ENCODE measurements around the gene CHCHD6. TPM values are rescaled to one million over a fixed set of nuclear protein-coding genes. Genes with fewer than 3 reads are reported as not detected.

CHCHD6 gene
- total and polyA plus RNA-seq, 2 donors from 2014 or later, result 10.7 to 35.2 TPM

DNA sequence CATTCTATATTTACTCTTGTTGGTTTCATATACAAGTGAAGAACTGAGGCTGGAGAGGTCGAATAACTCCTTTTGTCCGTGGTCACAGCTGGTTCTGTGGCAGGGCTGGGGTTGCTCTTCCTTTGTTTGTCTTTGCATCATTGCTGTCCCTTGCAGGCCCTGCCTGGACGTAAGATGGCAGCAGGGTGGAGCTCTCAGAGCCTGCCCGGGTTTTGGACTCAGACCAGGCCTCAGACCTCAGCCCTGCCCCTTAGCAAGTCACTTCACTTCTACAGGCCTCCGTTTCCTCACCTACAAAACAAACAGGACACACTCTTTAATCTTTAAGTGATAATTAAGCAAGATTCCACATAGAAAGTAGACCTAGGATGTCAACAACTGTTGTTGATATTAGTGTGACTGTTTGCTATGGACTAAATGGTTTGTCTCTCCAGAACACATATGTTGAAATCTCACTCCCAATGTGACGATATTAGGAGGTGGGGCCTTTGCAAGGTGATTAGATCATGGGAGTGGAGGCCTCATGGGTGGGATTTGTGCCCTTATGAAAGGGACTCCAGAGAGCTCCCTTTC is 213.3 kb downstream of the CHCHD6 start:
- Histone ChIP-seq H3K27ac (ENCODE audit: low read depth in 2 of 2, low read length in 2 of 2) (no peak overlapping the region), H3K27me3 (ENCODE audit: control insufficient read depth, insufficient read depth, low read length) (no peaks in the 10 kb centered on the region), H3K9ac (ENCODE audit: low read length in 3 of 3) (no peak overlapping the region), H3K4me3 (ENCODE audit: low read length in 3 of 3) (no peak overlapping the region), H3K4me1 (ENCODE audit: control insufficient read depth in 2 of 3, insufficient read depth in 2 of 3, low read depth in 1 of 3, low read length in 3 of 3) (peaks cover 0 to 7% (median 0%) of the 10 kb centered on the region in 3 donors), H3K9me3 (ENCODE audit: control insufficient read depth in 2 of 3, insufficient read depth in 1 of 3, low read length in 3 of 3) (no peaks in the 10 kb centered on the region), H3K36me3 (ENCODE audit: control insufficient read depth in 2 of 3, insufficient read depth in 3 of 3, low read length in 3 of 3) (no peaks in the 10 kb centered on the region)
- intact Hi-C loops (cut with DNase I), result no loop called here
- TF ChIP-seq, protein P1, sequence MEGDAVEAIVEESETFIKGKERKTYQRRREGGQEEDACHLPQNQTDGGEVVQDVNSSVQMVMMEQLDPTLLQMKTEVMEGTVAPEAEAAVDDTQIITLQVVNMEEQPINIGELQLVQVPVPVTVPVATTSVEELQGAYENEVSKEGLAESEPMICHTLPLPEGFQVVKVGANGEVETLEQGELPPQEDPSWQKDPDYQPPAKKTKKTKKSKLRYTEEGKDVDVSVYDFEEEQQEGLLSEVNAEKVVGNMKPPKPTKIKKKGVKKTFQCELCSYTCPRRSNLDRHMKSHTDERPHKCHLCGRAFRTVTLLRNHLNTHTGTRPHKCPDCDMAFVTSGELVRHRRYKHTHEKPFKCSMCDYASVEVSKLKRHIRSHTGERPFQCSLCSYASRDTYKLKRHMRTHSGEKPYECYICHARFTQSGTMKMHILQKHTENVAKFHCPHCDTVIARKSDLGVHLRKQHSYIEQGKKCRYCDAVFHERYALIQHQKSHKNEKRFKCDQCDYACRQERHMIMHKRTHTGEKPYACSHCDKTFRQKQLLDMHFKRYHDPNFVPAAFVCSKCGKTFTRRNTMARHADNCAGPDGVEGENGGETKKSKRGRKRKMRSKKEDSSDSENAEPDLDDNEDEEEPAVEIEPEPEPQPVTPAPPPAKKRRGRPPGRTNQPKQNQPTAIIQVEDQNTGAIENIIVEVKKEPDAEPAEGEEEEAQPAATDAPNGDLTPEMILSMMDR (IDR thresholded peaks at IDR 0.05; ENCODE audit: borderline replicate concordance, extremely low read depth, insufficient read depth), result no peak
- DNase-seq (no peak), FAIRE-seq (no peak)

DNA sequence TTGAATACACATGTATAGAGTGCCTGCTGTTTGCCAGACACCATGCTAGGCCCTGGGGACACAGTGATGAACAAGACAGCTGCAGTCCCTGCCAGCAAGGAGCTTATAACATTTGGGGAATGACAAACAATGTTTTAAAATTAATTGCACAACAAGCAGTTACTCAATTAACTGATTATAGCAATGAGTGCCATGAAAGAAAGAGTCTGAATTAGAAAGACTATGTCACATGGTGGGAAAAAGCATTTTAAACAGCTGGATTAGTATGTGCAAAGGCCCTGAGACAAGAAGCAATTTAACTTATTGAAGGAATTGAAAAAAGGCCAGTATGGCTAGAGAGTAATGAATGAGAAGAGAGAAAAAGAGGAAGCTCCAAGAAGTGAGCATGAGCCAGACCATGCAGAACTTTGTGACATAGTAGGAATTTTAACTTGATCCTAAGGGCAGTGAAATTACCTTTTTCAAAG is 214.3 kb downstream of the CHCHD6 start:
- DNase-seq, result no peak
- FAIRE-seq, result no peak
- Histone ChIP-seq H3K9me3 (ENCODE audit: control insufficient read depth in 2 of 3, insufficient read depth in 1 of 3, low read length in 3 of 3) (no peaks in the 10 kb centered on the region), H3K36me3 (ENCODE audit: control insufficient read depth in 2 of 3, insufficient read depth in 3 of 3, low read length in 3 of 3) (no peaks in the 10 kb centered on the region), H3K27me3 (ENCODE audit: control insufficient read depth, insufficient read depth, low read length) (no peaks in the 10 kb centered on the region), H3K27ac (ENCODE audit: low read depth in 2 of 2, low read length in 2 of 2) (no peak overlapping the region), H3K4me1 (ENCODE audit: control insufficient read depth in 2 of 3, insufficient read depth in 2 of 3, low read depth in 1 of 3, low read length in 3 of 3) (peaks cover 0 to 7% (median 0%) of the 10 kb centered on the region in 3 donors), H3K9ac (ENCODE audit: low read length in 3 of 3) (no peak overlapping the region), H3K4me3 (ENCODE audit: low read length in 3 of 3) (no peak overlapping the region)
- intact Hi-C loops (cut with DNase I), result no loop called here
- TF ChIP-seq, protein P1 (IDR thresholded peaks at IDR 0.05; ENCODE audit: borderline replicate concordance, extremely low read depth, insufficient read depth), result no peak

GRCh38 chr3:126921085-126921824 is 217.2 kb downstream of the CHCHD6 start:
- no peak overlapping the region for H3K27ac ChIP-seq (ENCODE audit: low read depth in 2 of 2, low read length in 2 of 2)
- no peak overlapping the region for H3K4me3 ChIP-seq (ENCODE audit: low read length in 3 of 3)

More at GRCh38 chr3:126921085-126921824, 217.2 kb downstream of the CHCHD6 start:
- TF ChIP-seq, protein P1 (IDR thresholded peaks at IDR 0.05; ENCODE audit: borderline replicate concordance, extremely low read depth, insufficient read depth), result no peak
- no peaks in the 10 kb centered on the region for H3K36me3 ChIP-seq (ENCODE audit: control insufficient read depth in 2 of 3, insufficient read depth in 3 of 3, low read length in 3 of 3)
- DNase-seq (peak in 1 of 5 donors; percentile 48), FAIRE-seq (no peak)
- intact Hi-C loops (cut with DNase I), result no loop called here
- peaks cover 0 to 7% (median 0%) of the 10 kb centered on the region in 3 donors for H3K4me1 ChIP-seq (ENCODE audit: control insufficient read depth in 2 of 3, insufficient read depth in 2 of 3, low read depth in 1 of 3, low read length in 3 of 3)
- no peaks in the 10 kb centered on the region for H3K27me3 ChIP-seq (ENCODE audit: control insufficient read depth, insufficient read depth, low read length)
- no peaks in the 10 kb centered on the region for H3K9me3 ChIP-seq (ENCODE audit: control insufficient read depth in 2 of 3, insufficient read depth in 1 of 3, low read length in 3 of 3)
- H3K9ac ChIP-seq (ENCODE audit: low read length in 3 of 3), result no peak overlapping the region

Data from kidney (tissue), 14 donors.